SJSA1 (cell line): ENCODE measurements around the gene TRIM65. TPM values are rescaled to one million over a fixed set of nuclear protein-coding genes. Genes with fewer than 3 reads are reported as not detected.

Experiments
- DNase-seq, 2 experiments: peaks; one replicate each; pipeline ENCODE4 v3.0.0-alpha.2; 2015 to 2020; ENCODE audit warnings: low spot score in 2 of 2, low read depth in 1 of 2
- H3K27ac ChIP-seq: fragments of 250-450 bp; sonication (Bioruptor Pico); 2 replicates; pipeline ENCODE4 v1.5.1; 2020; ENCODE audit warnings: mild to moderate bottlenecking, moderate library complexity
- H3K27me3 ChIP-seq: fragments of 250-450 bp; sonication (Bioruptor Pico); replicated peaks from 2 replicates; pipeline ENCODE4 v1.5.1; 2020; ENCODE audit warnings: mild to moderate bottlenecking, moderate library complexity
- H3K36me3 ChIP-seq: fragments of 250-450 bp; sonication (Bioruptor Pico); 2 replicates; pipeline ENCODE4 v1.5.1; 2020; ENCODE audit warnings: mild to moderate bottlenecking
- H3K4me1 ChIP-seq: fragments of 250-450 bp; sonication (Bioruptor Pico); replicated peaks from 2 replicates; pipeline ENCODE4 v1.6.1; 2021; ENCODE audit warnings: mild to moderate bottlenecking
- H3K4me3 ChIP-seq: fragments of 250-450 bp; sonication (Bioruptor Pico); 2 replicates; pipeline ENCODE4 v1.5.1; 2020; ENCODE audit warnings: mild to moderate bottlenecking
- H3K9me3 ChIP-seq: fragments of 250-450 bp; sonication (Bioruptor Pico); replicated peaks from 2 replicates; pipeline ENCODE4 v1.5.1; 2020; ENCODE audit warnings: mild to moderate bottlenecking
- total RNA-seq: library from RNA; depleted of rRNA; stranded (reverse); fragments of >200 nt; shearing (Covaris generic); gene quantifications from 2 replicates; pipeline ENCODE4 v1.2.3, GENCODE V29; 2014

Gene TRIM65
- total RNA-seq, 1 experiment from 2014 or later: 17.6 TPM

DNA sequence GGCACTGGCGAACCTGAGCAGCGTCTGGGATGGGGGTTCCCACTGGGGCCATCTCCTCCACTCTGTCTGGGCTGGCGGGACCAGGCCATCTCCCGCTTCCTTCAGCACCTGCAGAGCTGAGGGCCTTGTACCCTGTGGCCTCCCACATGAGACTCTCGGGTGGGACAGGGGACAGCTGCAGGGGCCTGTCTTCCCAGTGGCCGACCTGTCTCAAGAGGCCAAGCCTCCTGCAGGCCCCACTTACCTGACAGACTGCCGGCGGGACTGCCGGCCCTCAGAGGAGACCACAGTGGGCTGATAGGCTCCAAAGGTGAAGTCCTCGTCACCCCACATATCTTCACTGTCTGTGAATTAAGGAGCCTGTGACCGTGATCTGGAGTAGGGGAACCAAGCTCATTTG, 28.4 kb upstream of the TRIM65 start:
- no peaks in the 10 kb centered on the region for H3K9me3 ChIP-seq
- H3K27me3 ChIP-seq: no peaks in the 10 kb centered on the region
- H3K36me3 ChIP-seq: no peaks in the 10 kb centered on the region
- DNase-seq: no peak
- no peaks in the 10 kb centered on the region for H3K4me1 ChIP-seq
- no peak overlapping the region for H3K4me3 ChIP-seq
- no peak overlapping the region for H3K27ac ChIP-seq

DNA sequence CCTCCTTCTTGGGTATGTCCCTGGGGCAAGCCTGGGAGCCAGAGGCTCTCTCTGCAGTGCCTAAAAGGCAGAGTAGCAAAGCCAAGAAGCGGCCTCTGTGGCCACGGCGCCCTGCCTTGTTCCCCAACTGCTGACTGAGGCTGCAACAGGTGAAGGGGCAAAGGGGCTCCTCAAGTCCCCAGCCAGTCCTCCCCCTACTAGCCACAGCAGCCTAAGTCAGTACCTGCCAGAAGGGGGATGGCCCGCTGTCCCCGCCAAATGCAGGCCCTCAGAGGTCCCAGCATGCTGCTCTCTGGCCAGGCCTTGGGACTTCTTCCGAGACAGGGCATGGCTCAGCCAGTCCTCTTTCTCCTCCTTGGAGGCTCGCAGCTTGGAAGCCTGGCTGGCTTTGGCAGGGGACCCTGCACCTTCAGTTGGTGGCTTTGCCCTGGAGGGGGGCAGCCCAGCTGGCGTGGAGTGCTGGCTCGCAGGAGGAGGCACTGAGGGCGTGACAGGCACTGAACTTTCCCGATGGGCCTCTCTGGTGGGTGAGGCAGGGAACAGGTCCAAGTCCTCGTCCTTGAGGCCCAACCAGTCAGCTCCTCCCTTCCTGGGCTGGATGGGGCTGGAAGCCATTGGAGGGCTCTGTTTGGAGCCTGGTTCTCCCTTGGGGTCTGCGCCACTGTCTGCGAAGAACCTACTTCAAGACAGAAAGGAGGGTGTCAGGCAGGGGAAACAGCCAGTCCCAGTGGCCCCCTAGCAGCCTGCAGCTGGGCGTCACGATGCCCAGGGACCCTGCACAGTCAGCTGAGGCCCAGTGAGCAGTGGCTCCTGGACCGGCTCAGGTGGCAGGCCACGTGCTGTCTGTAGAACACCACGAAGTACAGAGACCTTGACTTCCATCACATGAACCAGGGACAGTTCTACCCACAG, 26.5 kb upstream of the TRIM65 start:
- H3K4me1 ChIP-seq: no peaks in the 10 kb centered on the region
- H3K36me3 ChIP-seq: no peaks in the 10 kb centered on the region
- DNase-seq: no peak
- H3K27me3 ChIP-seq: no peaks in the 10 kb centered on the region
- no peaks in the 10 kb centered on the region for H3K9me3 ChIP-seq
- H3K4me3 ChIP-seq: no peak overlapping the region
- H3K27ac ChIP-seq: no peak overlapping the region

DNA sequence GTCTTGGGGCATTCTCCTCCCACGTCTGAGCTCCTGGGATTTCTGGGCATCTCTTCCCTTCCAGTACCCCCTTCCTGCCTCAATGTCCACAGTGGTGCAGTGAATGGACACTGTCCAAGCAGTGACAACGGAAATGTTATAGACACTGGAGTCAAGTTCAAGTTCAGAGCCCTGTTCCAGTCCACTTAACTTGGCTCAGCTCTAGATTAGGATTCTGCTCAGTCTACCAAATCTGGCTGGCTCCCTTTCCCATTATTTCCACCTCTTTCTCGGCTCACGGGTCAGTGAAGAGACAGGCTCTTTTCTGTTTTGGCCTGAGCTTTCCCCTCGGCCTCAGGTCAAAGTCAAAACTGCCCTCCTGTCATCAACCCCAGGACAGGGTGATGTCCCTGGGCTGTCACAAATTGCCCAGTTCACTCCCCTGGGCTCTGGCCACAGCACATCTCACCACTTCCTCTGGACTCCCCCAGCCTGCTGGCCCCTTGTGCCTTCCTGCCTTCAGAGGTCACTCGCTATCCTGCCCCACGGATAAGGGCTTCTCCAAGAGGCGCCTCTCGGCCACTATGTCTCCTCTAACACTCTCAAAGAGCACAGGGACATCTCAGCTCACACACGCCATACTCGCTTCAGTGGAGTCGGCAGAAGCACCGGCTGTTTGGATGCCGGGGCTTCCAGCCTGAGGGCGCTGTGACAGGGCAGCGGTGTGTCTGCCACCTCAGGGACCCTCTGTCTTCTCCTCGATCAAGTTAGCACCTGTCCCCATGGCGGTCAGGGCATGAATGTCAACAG, 25.6 kb upstream of the TRIM65 start:
- Histone ChIP-seq H3K4me3 (no peak overlapping the region), H3K36me3 (no peaks in the 10 kb centered on the region), H3K4me1 (no peaks in the 10 kb centered on the region), H3K27ac (no peak overlapping the region), H3K27me3 (no peaks in the 10 kb centered on the region), H3K9me3 (no peaks in the 10 kb centered on the region)
- no peak for DNase-seq

DNA sequence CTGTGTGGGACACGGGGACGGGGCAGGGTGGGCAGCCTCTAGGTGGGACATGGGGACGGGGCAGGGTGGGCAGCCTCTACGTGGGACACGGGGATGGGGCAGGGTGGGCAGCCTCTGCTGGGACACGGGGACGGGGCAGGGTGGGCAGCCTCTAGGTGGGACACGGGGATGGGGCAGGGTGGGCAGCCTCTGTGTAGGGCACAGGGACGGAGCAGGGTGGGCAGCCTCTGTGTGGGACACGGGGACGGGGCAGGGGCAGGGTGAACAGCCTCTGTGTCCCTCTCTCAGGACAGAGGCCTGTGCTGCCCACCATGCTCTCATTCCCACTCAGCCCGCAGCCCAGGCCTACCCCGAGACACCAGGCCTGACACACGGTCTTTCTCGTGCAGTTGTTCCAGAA, 24.8 kb upstream of the TRIM65 start:
- Histone ChIP-seq H3K27ac (no peak overlapping the region), H3K4me1 (no peaks in the 10 kb centered on the region), H3K4me3 (no peak overlapping the region), H3K27me3 (no peaks in the 10 kb centered on the region), H3K36me3 (no peaks in the 10 kb centered on the region), H3K9me3 (no peaks in the 10 kb centered on the region)
- no peak for DNase-seq

DNA sequence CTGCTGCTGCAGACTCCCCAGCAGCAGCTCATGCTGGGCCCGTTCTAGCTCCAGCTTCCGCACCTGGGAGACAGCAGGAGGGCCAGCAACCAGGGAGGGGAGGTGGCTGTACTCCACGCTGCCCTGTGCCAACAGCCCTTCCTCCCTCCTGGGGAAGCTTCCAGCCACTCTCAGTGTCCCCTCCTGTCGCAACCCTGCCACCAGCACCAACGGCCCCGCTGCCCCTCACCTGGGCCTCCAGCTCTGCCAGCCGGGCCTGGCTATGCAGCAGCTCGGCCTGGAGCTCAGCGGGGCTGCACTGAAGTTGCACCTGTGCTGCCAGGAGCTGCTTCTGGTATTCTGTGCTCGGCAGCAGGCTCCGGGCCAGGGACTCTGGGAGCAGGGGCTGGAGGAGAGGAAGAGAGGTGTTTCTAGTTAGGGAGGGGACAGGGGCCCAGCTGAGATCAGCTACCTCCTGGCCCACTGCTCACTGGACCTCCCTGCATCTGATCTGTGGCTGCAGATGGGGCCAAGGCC, 23.4 kb upstream of the TRIM65 start:
- no peaks in the 10 kb centered on the region for H3K27me3 ChIP-seq
- no peaks in the 10 kb centered on the region for H3K9me3 ChIP-seq
- no peak for DNase-seq

DNA sequence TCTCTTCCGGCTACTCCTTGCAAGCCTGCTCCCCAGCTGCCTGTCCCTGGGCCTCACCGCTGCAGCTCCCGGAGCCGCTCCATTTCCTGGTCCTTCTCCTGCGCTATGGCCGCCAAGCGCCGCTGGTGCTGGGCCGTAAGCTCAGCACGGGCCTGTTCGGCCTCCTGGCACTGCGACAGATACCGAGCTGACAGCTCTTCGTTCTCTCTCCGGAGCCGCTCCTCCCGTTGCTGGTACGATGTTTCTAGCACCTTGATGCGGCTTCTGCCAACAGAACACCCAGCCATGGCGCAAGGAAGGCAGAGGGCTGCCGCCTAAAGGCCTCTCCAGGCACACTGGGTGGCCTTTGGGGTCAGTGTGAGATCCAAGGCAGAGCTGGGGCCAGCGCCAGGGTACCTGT, 22.9 kb upstream of the TRIM65 start:
- Histone ChIP-seq H3K27ac (no peak overlapping the region), H3K9me3 (no peaks in the 10 kb centered on the region), H3K27me3 (no peaks in the 10 kb centered on the region), H3K4me3 (no peak overlapping the region), H3K4me1 (no peaks in the 10 kb centered on the region), H3K36me3 (no peaks in the 10 kb centered on the region)
- no peak for DNase-seq

More for the DNA sequence above, 23.4 kb upstream of the TRIM65 start:
- Histone ChIP-seq H3K4me3 (no peak overlapping the region), H3K27ac (no peak overlapping the region), H3K36me3 (no peaks in the 10 kb centered on the region), H3K4me1 (no peaks in the 10 kb centered on the region)

DNA sequence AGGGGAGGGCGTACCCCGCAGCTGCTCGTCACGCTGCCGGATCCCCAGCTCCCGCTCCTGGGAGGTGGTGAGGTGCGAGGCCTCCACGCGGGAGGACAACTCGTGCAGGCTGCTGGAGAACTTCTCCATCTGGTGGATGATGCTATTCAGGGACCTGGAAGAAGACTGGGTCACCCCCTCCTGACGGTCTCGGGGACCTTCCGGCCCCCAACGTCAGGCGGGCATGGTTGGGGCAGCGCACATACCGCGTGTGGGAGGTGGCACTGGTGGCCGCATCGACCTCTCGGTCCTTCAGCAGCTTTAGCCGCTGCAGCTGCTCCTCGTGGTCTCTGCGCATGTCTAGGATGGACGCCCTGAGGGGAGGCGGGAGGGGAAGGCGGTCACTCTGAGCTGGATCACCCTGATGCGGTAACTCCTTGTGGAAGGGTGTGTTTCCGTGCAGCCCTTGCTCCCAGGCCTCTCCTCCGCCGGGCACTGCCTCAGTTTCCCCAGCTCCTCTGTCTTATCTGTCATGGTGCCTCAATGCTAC, 21.2 kb upstream of the TRIM65 start:
- DNase-seq: no peak
- no peaks in the 10 kb centered on the region for H3K27me3 ChIP-seq
- H3K4me3 ChIP-seq: no peak overlapping the region
- 0 out of 2 replicates have a peak, but pooled peaks cover 3% of the 10 kb centered on the region for H3K36me3 ChIP-seq
- H3K9me3 ChIP-seq: no peaks in the 10 kb centered on the region
- no peaks in the 10 kb centered on the region for H3K4me1 ChIP-seq
- no peak overlapping the region for H3K27ac ChIP-seq

DNA sequence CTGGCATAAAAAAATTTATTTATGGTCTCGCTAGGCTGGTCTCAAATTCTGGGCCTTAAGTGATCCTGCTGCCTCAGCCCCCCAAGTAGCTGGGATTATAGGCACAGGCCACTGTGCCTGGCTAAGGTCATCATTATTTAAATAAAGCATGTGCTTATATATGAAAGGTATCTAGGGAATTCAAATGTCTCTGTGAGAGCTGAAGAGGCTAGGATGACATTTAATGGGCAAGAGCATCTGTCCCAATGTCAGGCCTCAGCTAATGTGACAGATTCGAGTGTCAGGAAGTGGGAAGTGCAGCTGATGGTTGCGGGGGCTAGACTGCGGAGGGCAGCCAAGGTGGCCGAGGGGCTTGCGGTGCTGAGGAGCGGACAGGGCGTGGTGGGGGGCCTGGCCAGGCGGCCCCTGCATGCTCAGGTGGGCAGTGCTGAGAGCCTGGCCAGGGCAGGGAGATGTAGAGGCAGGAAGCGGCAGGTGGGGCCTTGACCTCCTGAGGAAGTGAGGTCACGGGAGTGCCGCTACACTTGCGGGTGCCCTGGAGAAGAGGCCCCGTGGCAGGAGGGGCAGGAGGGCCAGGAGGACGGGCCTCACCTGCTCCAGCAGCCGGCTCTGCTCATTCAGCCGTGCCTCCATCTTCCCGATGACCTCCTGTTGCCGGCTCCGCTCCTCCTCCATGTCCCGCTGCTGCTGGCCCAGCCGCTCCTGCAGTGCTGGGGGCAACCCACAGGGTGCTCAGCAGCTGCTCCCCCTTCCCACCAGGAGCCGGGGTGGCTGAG, 20.6 kb upstream of the TRIM65 start:
- Histone ChIP-seq H3K27me3 (no peaks in the 10 kb centered on the region), H3K36me3 (peaks cover 4% of the 10 kb centered on the region), H3K4me1 (no peaks in the 10 kb centered on the region), H3K4me3 (no peak overlapping the region), H3K27ac (no peak overlapping the region), H3K9me3 (no peaks in the 10 kb centered on the region)
- DNase-seq: no peak

DNA sequence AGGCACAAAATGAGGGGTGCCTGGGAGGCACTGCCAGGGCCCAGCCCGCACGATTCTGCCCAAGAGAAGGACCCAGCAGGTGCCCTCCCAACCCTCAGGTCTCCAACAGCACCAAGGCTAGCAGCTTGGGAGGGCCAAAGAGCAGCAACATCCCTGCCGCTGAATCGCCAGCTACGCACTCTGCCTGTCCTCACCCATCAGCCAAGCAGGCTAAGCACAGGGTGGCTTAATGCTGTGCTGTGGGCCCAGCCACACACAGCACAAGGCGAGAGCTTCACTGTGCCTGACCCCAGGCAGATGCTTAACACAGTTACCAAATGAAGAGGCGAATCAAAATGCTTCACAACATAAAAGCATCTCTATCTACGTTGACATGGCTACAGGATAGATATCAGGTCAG, 18.5 kb upstream of the TRIM65 start:
- no peak overlapping the region for H3K27ac ChIP-seq
- DNase-seq: no peak
- H3K27me3 ChIP-seq: no peaks in the 10 kb centered on the region
- H3K4me3 ChIP-seq: no peak overlapping the region
- H3K9me3 ChIP-seq: no peaks in the 10 kb centered on the region
- no peaks in the 10 kb centered on the region for H3K4me1 ChIP-seq
- H3K36me3 ChIP-seq: peaks cover 8% of the 10 kb centered on the region

DNA sequence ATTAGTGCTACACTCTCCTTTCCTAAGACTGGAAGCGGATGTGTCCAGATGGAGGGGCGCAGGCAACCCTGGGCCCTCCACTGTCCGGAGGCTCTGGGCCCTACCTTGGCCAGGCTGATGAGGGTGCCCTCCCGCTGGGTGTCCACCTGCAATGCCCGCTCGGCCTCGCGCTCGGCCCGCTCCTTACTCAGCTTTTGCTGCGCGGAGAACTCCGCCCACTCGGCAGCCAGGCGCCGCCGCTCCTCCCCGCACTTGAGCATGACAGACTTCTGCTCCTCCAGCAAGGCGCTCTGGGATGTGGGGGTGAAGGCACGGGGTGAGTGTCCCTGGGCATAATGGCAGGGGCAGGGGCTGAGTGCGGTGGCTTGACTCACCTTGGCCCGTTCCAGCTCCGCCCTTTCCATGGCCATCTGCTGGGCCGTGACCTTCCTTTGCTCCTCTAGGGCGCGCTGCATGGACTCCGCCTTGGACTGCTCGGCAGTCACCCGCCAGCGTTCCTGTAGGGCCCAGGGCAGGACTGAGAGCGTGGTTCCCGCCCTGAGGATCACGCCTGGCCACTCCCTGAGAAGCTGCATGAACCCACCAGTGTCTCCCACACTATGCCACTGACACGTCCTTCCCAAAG, 18.0 kb upstream of the TRIM65 start:
- DNase-seq: no peak
- Histone ChIP-seq H3K27me3 (no peaks in the 10 kb centered on the region), H3K27ac (no peak overlapping the region), H3K36me3 (peaks cover 8% of the 10 kb centered on the region), H3K4me1 (no peaks in the 10 kb centered on the region), H3K4me3 (no peak overlapping the region), H3K9me3 (no peaks in the 10 kb centered on the region)

DNA sequence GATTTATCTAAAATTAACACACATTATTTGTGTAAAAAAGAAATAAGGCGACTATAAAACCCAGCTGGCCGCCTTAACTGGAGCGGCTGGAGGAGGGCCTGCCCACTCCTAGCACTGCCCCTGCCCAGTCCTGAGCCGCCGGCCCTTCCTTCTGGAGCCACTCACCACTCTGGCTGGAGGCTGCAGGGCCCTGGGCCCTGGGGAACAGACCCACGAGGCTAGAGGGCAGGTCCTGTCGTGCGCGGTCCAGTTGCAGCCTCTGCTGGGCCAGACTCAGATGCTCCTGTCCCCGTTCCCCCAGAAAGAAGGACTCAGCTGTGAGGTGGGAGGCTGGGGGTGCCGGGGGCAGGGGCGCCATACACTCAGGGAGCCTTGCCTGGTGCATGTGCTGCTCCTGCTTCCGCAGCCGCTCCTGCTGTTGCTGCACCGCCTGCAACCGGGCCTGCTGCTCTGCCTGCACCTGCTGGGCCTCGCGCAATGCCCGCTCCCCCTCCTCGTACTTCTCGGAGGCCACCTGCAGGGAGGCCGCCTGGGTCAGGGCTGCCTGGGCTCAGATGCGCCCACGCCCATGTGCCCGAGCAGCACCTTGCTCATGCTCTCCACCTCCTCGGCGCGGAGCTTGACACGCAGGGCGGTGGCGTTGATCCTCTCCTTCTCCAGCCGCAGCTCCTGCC, 16.9 kb upstream of the TRIM65 start:
- DNase-seq: no peak
- Histone ChIP-seq H3K36me3 (peaks cover 8% of the 10 kb centered on the region), H3K27ac (no peak overlapping the region), H3K4me1 (no peaks in the 10 kb centered on the region; the same call in 1 of the 2 replicates), H3K4me3 (no peak overlapping the region), H3K9me3 (no peaks in the 10 kb centered on the region), H3K27me3 (no peaks in the 10 kb centered on the region)

DNA sequence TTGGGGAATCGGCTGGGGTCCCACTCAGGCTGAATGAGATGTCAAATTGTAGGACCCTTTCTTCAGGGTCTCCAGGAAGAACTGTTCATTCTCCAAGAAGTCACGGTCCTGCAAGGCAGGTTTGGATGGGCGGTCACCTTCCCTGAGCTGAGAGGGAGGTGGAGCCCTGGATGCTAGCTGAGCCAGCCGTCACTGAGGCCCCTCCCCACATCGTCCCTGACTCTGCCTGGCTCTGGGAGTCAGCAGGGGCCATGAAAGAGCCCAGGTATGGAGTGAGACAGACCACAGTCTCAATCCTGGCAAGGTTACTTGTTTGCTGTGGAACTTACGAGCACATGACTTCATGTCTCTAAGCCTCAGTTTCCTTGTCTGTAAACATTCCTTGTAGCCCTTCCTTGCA, 13.9 kb upstream of the TRIM65 start:
- Histone ChIP-seq H3K36me3 (peaks cover 8% of the 10 kb centered on the region), H3K9me3 (no peaks in the 10 kb centered on the region), H3K4me3 (no peak overlapping the region), H3K27me3 (no peaks in the 10 kb centered on the region), H3K4me1 (peaks cover 8% of the 10 kb centered on the region), H3K27ac (no peak overlapping the region)
- no peak for DNase-seq
